PC-3 (cell line): ENCODE data around the gene ABHD11. TPM values are rescaled to one million over a fixed set of nuclear protein-coding genes. Genes with fewer than 3 reads are reported as not detected.
"Not testable (repeated sequence)": the region's sequence is repeated elsewhere in the genome, so short reads cannot be mapped to it uniquely, and the experiment has no call there.

Experiments
- ATAC-seq: fragments of 200-7000 bp; cut with Tn5 transposase; 2 replicates; pipeline ENCODE4 v1.9.1; 2020; ENCODE audit warnings: mild to moderate bottlenecking, moderate library complexity
- BruUV-seq: library from RNA; stranded (reverse); fragments of 400-500 nt; replicated peaks from 2 replicates; lab custom pipeline; 2021; lab: Mats Ljungman, UMichigan
- CTCF ChIA-PET: fragments of 300-600 bp; sonication (Branson Sonifier 250); formaldehyde crosslinking; loops from one replicate; lab custom pipeline; 2022; ENCODE audit warnings: antibody characterized with exemption; lab: Charles Lee
- POLR2A ChIA-PET: fragments of 300-600 bp; sonication (Branson Sonifier 250); formaldehyde crosslinking; loops from one replicate; lab custom pipeline; 2022; ENCODE audit warnings: antibody characterized with exemption; ENCODE audit not compliant: unreplicated experiment; lab: Charles Lee
- DNase-seq: peaks from one replicate; pipeline ENCODE4 v3.0.0-alpha.2; 2015
- H2AFZ ChIP-seq: fragments of 300-600 bp; sonication (generic); 2 replicates; pipeline ENCODE4 v1.6.0; 2016; ENCODE audit warnings: antibody characterized with exemption, low read length
- H3F3A ChIP-seq: fragments of 300-600 bp; sonication (generic); one replicate; pipeline ENCODE4 v1.6.0; 2017; ENCODE audit warnings: antibody characterized with exemption, low read length, control low read depth, mild to moderate bottlenecking; ENCODE audit not compliant: unreplicated experiment
- H3K27ac ChIP-seq: fragments of 300-600 bp; sonication (generic); 2 replicates; pipeline ENCODE4 v1.5.1; 2016; ENCODE audit warnings: mild to moderate bottlenecking, low read length
- H3K27me3 ChIP-seq: fragments of 300-600 bp; sonication (generic); 2 replicates; pipeline ENCODE4 v1.6.1; 2016; ENCODE audit warnings: low read length, mixed read lengths
- H3K36me3 ChIP-seq: fragments of 300-600 bp; sonication (generic); 2 replicates; pipeline ENCODE4 v1.6.1; 2016; ENCODE audit warnings: low read depth, mixed run types, low read length, mixed read lengths
- H3K4me1 ChIP-seq: fragments of 300-600 bp; sonication (generic); 2 replicates; pipeline ENCODE4 v1.5.1; 2016; ENCODE audit warnings: low read length; ENCODE audit not compliant: insufficient read depth
- H3K4me2 ChIP-seq: fragments of 300-600 bp; sonication (generic); 2 replicates; pipeline ENCODE4 v1.6.0; 2016; ENCODE audit warnings: low read length
- H3K4me3 ChIP-seq: fragments of 300-600 bp; sonication (generic); 2 replicates; pipeline ENCODE4 v1.5.1; 2016; ENCODE audit warnings: mild to moderate bottlenecking, low read length, mixed read lengths
- H3K79me2 ChIP-seq: fragments of 300-600 bp; sonication (generic); 2 replicates; pipeline ENCODE4 v1.6.1; 2017; ENCODE audit warnings: low read length, mixed read lengths
- H3K9ac ChIP-seq: fragments of 300-600 bp; sonication (generic); 2 replicates; pipeline ENCODE4 v1.6.0; 2016; ENCODE audit warnings: mild to moderate bottlenecking, low read length
- H3K9me2 ChIP-seq: fragments of 300-600 bp; sonication (generic); replicated peaks from 2 replicates; pipeline ENCODE4 v1.6.1; 2016; ENCODE audit warnings: mixed run types, low read length, mixed read lengths
- H3K9me3 ChIP-seq: fragments of 300-600 bp; sonication (generic); 2 replicates; pipeline ENCODE4 v1.6.1; 2016; ENCODE audit warnings: low read length, mixed read lengths
- H4K20me1 ChIP-seq: fragments of 300-600 bp; sonication (generic); 2 replicates; pipeline ENCODE4 v1.6.1; 2016; ENCODE audit warnings: low read length, mixed read lengths
- CTCF ChIP-seq: fragments of 300-600 bp; sonication (generic); conservative IDR thresholded peaks from 2 replicates; pipeline ENCODE4 v1.5.1; 2017; ENCODE audit warnings: antibody characterized with exemption, low read depth, mild to moderate bottlenecking, low read length
- EZH2 ChIP-seq: fragments of 300-600 bp; sonication (generic); IDR thresholded peaks from one replicate; pipeline ENCODE4 v1.6.1; 2017; ENCODE audit warnings: antibody characterized with exemption, mild to moderate bottlenecking, low read length; ENCODE audit not compliant: unreplicated experiment
- EZH2phosphoT487 ChIP-seq: fragments of 300-600 bp; sonication (generic); IDR thresholded peaks from 2 replicates; pipeline ENCODE4 v1.6.1; 2018; ENCODE audit warnings: mild to moderate bottlenecking, antibody characterized with exemption, low read length, borderline replicate concordance
- intact Hi-C: fragments of 100-400 bp; cut with micrococcal nuclease; formaldehyde crosslinking; loops from 2 replicates; pipeline ENCODE4 v1.9.0; 2023
- total RNA-seq: library from RNA; depleted of rRNA; stranded (reverse); fragments of >200 nt; gene quantifications from 2 replicates; pipeline ENCODE4 v1.2.3, GENCODE V29; 2014

Gene ABHD11
- total RNA-seq, 1 experiment from 2014 or later, result 41.4 TPM

GRCh38 chr7:73722785-73723184, 15.8 kb downstream of the ABHD11 start:
- H3K4me3 ChIP-seq, result no peak overlapping the region
- no peak for ATAC-seq
- CTCF ChIA-PET, result no interaction called here
- H3K4me2 ChIP-seq, result no peak overlapping the region
- no peaks in the 10 kb centered on the region for H3K36me3 ChIP-seq
- no peak for DNase-seq
- H3K79me2 ChIP-seq, result peaks cover 21% of the 10 kb centered on the region
- no TSS peak for BruUV-seq
- H3K27ac ChIP-seq, result no peak overlapping the region
- no peak overlapping the region for H2AFZ ChIP-seq
- H3K27me3 ChIP-seq, result no peaks in the 10 kb centered on the region
- POLR2A ChIA-PET, result no interaction called here
- H3K9ac ChIP-seq, result no peak overlapping the region
- intact Hi-C loops, result no loop called here
- no peak for TF ChIP-seq EZH2phosphoT487
- no peak for TF ChIP-seq EZH2
- H3K9me3 ChIP-seq, result no peaks in the 10 kb centered on the region
- no peaks in the 10 kb centered on the region for H4K20me1 ChIP-seq
- no peaks in the 10 kb centered on the region for H3F3A ChIP-seq
- no peaks in the 10 kb centered on the region for H3K9me2 ChIP-seq
- H3K4me1 ChIP-seq, result peaks cover 20% of the 10 kb centered on the region

- POLR2A ChIA-PET, H3F3A ChIP-seq, H3K4me3 ChIP-seq, H2AFZ ChIP-seq, intact Hi-C loops, H3K36me3 ChIP-seq, H3K9me3 ChIP-seq, H4K20me1 ChIP-seq, H3K27me3 ChIP-seq, H3K9me2 ChIP-seq, DNase-seq, ATAC-seq, H3K9ac ChIP-seq, BruUV-seq: not testable (repeated sequence)
- H3K4me1 ChIP-seq, result peaks cover 26% of the 10 kb centered on the region
- peak overlapping the region; percentile 43 for H3K27ac ChIP-seq
- CTCF ChIA-PET, result interaction anchor here (0.7 to 1.1 kb wide), 4 partner anchors 17 to 57 kb away, joined by 4 to 6 read pairs (median 5); partner anchors contain the start of gene VPS37D
- H3K79me2 ChIP-seq, result peaks cover 27% of the 10 kb centered on the region
- H3K4me2 ChIP-seq, result peak overlapping the region; percentile 65
These were observed 16.4 kb downstream of the ABHD11 start for GRCh38 chr7:73722182-73722581.

GRCh38 chr7:73721377-73721817, 17.2 kb downstream of the ABHD11 start:
- peaks cover 5% of the 10 kb centered on the region; the same call in 1 of the 2 replicates for H4K20me1 ChIP-seq
- no peak overlapping the region for H3K4me3 ChIP-seq
- DNase-seq (peak; percentile 76), ATAC-seq (peak; percentile 25)
- ChIA-PET CTCF (interaction anchor here (0.6 to 1.1 kb wide), 6 partner anchors 10 to 114 kb away, joined by 3 to 6 read pairs (median 4); partner anchors contain the start of gene VPS37D), POLR2A (interaction anchor here (0.5 to 0.9 kb wide), 3 partner anchors 15 to 143 kb away, joined by 3 to 6 read pairs (median 4); partner anchors contain the start of gene TBL2)
- H2AFZ ChIP-seq, result no peak overlapping the region
- H3K9ac ChIP-seq, result no peak overlapping the region
- no peaks in the 10 kb centered on the region for H3K9me3 ChIP-seq
- no peaks in the 10 kb centered on the region for H3K9me2 ChIP-seq
- intact Hi-C loops, result no loop called here
- peaks cover 6% of the 10 kb centered on the region for H3F3A ChIP-seq
- peak overlapping the region; percentile 43 for H3K27ac ChIP-seq
- peak overlapping the region; percentile 65 for H3K4me2 ChIP-seq
- TF ChIP-seq EZH2 (no peak), EZH2phosphoT487 (no peak), CTCF (no peak)
- peaks cover 33% of the 10 kb centered on the region for H3K4me1 ChIP-seq
- no peaks in the 10 kb centered on the region for H3K27me3 ChIP-seq
- peaks cover 9% of the 10 kb centered on the region; the same call in 1 of the 2 replicates for H3K36me3 ChIP-seq
- no TSS peak for BruUV-seq
- peaks cover 35% of the 10 kb centered on the region for H3K79me2 ChIP-seq

- H3K9ac ChIP-seq, BruUV-seq, DNase-seq, H3K27ac ChIP-seq, intact Hi-C loops, H3K27me3 ChIP-seq, CTCF ChIA-PET, H3K9me2 ChIP-seq, H3K4me3 ChIP-seq, H3K9me3 ChIP-seq, H3K4me2 ChIP-seq, H2AFZ ChIP-seq, H4K20me1 ChIP-seq, ATAC-seq: not testable (repeated sequence)
- POLR2A ChIA-PET, result interaction anchor here (0.6 to 1.6 kb wide), 2 partner anchors 15 to 142 kb away, joined by 4 to 44 read pairs; partner anchors contain the start of gene TBL2
- Histone ChIP-seq H3K79me2 (peaks cover 42% of the 10 kb centered on the region), H3K36me3 (peaks cover 12% of the 10 kb centered on the region; the same call in 1 of the 2 replicates), H3K4me1 (peaks cover 39% of the 10 kb centered on the region), H3F3A (peaks cover 11% of the 10 kb centered on the region)
These were observed 18.2 kb downstream of the ABHD11 start for GRCh38 chr7:73720443-73720842.
